Measurements from ENCODE around the gene PLK5. TPM values are rescaled to one million over a fixed set of nuclear protein-coding genes. Genes with fewer than 3 reads are reported as not detected.
"Not testable (repeated sequence)": the region's sequence is repeated elsewhere in the genome, so short reads cannot be mapped to it uniquely, and the experiment has no call there.

PLK5 gene
- total RNA-seq, 4 donors from 2014 or later, result not detected

GRCh38 chr19:1513499-1514294 lies 10.2 kb upstream of the PLK5 start:
- Histone ChIP-seq H3K4me1 (peaks cover 0 to 36% (median 7%) of the 10 kb centered on the region in 4 donors), H3K36me3 (no peaks in the 10 kb centered on the region), H3K27ac (peak overlapping the region; percentile 25 to 88 (median 72)), H3K27me3 (peaks cover 0 to 12% of the 10 kb centered on the region in 2 donors), H3K9me3 (peaks cover 0 to 2% (median 0%) of the 10 kb centered on the region in 4 donors), H3K4me3 (peak overlapping the region; percentile 36 to 93 (median 66))
- peak in 2 of 3 donors; percentile 75 to 79 for DNase-seq
- TF ChIP-seq POLR2A (IDR thresholded peaks at IDR 0.05) (no peak), CTCF (IDR thresholded peaks at IDR 0.05) (peak; percentile 20 to 83 (median 72))

- Histone ChIP-seq H3K4me1 (peaks cover 0 to 36% (median 7%) of the 10 kb centered on the region in 4 donors), H3K4me3 (no peak overlapping the region), H3K36me3 (no peaks in the 10 kb centered on the region), H3K9me3 (no peaks in the 10 kb centered on the region), H3K27me3 (peaks cover 0 to 12% of the 10 kb centered on the region in 2 donors), H3K27ac (no peak overlapping the region)
- DNase-seq, result no peak
- TF ChIP-seq CTCF (IDR thresholded peaks at IDR 0.05), result no peak
- no peak for TF ChIP-seq POLR2A (IDR thresholded peaks at IDR 0.05)
Observed at GRCh38 chr19:1514295-1514661, 9.6 kb upstream of the PLK5 start.

GRCh38 chr19:1514986-1515721 lies 8.7 kb upstream of the PLK5 start:
- no peak overlapping the region for H3K27ac ChIP-seq
- no peak for DNase-seq
- no peak overlapping the region for H3K4me3 ChIP-seq
- H3K27me3 ChIP-seq, result peaks cover 0 to 12% of the 10 kb centered on the region in 2 donors
- no peaks in the 10 kb centered on the region for H3K9me3 ChIP-seq
- H3K36me3 ChIP-seq, result no peaks in the 10 kb centered on the region
- TF ChIP-seq CTCF (IDR thresholded peaks at IDR 0.05) (no peak), POLR2A (IDR thresholded peaks at IDR 0.05) (no peak)
- H3K4me1 ChIP-seq, result peaks cover 0 to 32% (median 7%) of the 10 kb centered on the region in 4 donors

- Histone ChIP-seq H3K27me3 (peaks cover 0 to 12% of the 10 kb centered on the region in 2 donors), H3K4me1 (peaks cover 0 to 20% (median 7%) of the 10 kb centered on the region in 4 donors), H3K9me3 (no peaks in the 10 kb centered on the region), H3K4me3 (no peak overlapping the region), H3K27ac (no peak overlapping the region), H3K36me3 (no peaks in the 10 kb centered on the region)
- no peak for DNase-seq
- TF ChIP-seq CTCF (IDR thresholded peaks at IDR 0.05) (no peak), POLR2A (IDR thresholded peaks at IDR 0.05) (no peak)
Observed at GRCh38 chr19:1516395-1516753, 7.5 kb upstream of the PLK5 start.

- Histone ChIP-seq H3K36me3 (no peaks in the 10 kb centered on the region), H3K9me3 (no peaks in the 10 kb centered on the region), H3K4me1 (peaks cover 0 to 5% (median 2%) of the 10 kb centered on the region in 4 donors), H3K27me3 (peaks cover 0 to 14% of the 10 kb centered on the region in 2 donors), H3K27ac (no peak overlapping the region), H3K4me3 (no peak overlapping the region)
- no peak for DNase-seq
- TF ChIP-seq POLR2A (IDR thresholded peaks at IDR 0.05), result no peak
- TF ChIP-seq CTCF (IDR thresholded peaks at IDR 0.05), result no peak
Observed at GRCh38 chr19:1518471-1518870, 5.4 kb upstream of the PLK5 start.

- not testable (repeated sequence) for H3K27ac ChIP-seq, H3K4me1 ChIP-seq, H3K9me3 ChIP-seq, DNase-seq, H3K4me3 ChIP-seq, H3K36me3 ChIP-seq
- H3K27me3 ChIP-seq, result peaks cover 0 to 17% of the 10 kb centered on the region in 2 donors
Observed at GRCh38 chr19:1519802-1520201, 4.1 kb upstream of the PLK5 start.
